ENCODE results near the gene BTBD7. TPM values are rescaled to one million over a fixed set of nuclear protein-coding genes. Genes with fewer than 3 reads are reported as not detected.

The BTBD7 gene
- total and polyA plus RNA-seq, 9 donors = 10.9 to 42.2 (median 32.7) TPM

- intact Hi-C loops (cut with DNase I) = no loop called here
- no peaks in the 10 kb centered on the region for H3K36me3 ChIP-seq
- TF ChIP-seq EP300 (IDR thresholded peaks at IDR 0.05) (no peak), CTCF (IDR thresholded peaks at IDR 0.05) (no peak), POLR2A (IDR thresholded peaks at IDR 0.05) (no peak)
- H3K27ac ChIP-seq = no peak within 1 kb of the TSS
- DNase-seq = no peak
- no peaks in the 10 kb centered on the region for H3K9me3 ChIP-seq
- WGBS, 3 donors = 95 to 96% (median 96%) methylated on average over 60 of the region's 60 CpGs
- H3K4me3 ChIP-seq = no peak within 1 kb of the TSS
- no peaks in the 10 kb centered on the region for H3K27me3 ChIP-seq
- H3K4me1 ChIP-seq (ENCODE audit: insufficient read depth) = no peaks in the 10 kb centered on the region
Measured at GRCh38 chr14:93346926-93347721, 14.3 kb upstream of the BTBD7 start, which contains the start of gene COX8C. Gene COX8C (plus strand): TSS chr14:93347182. CDS start chr14:93347269, 87 bp downstream.

GRCh38 chr14:93343797-93344196 is 11.0 kb upstream of the BTBD7 start:
- Histone ChIP-seq H3K4me3 (no peak overlapping the region), H3K27ac (no peak overlapping the region), H3K27me3 (no peaks in the 10 kb centered on the region), H3K36me3 (no peaks in the 10 kb centered on the region), H3K9me3 (no peaks in the 10 kb centered on the region), H3K4me1 (ENCODE audit: insufficient read depth) (no peaks in the 10 kb centered on the region)
- intact Hi-C loops (cut with DNase I) = no loop called here
- TF ChIP-seq CTCF (IDR thresholded peaks at IDR 0.05) (no peak), EP300 (IDR thresholded peaks at IDR 0.05) (no peak), POLR2A (IDR thresholded peaks at IDR 0.05) (no peak)
- DNase-seq = no peak
- 57 to 64% (median 59%) methylated on average over 2 of the region's 2 CpGs for WGBS, 3 donors

DNA sequence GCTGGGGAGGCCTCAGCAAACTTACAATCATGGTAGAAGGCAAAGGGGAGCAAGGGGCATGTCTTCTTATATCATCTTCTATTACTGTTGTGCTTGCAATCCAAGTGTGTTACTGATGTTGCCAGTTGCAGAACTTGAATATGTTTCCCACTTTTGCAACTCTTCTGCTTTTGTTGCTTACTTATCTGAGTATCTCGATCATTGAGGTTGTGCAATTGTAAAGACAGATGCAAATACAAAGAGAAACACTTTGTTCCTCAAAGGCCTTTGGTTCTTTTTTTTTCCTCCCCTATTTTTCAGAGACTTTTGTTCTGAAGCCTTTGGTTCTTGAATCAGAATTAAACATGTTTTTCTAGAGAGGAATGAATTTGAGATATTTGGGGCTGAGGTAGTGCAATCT is 10.4 kb upstream of the BTBD7 start:
- no peaks in the 10 kb centered on the region for H3K9me3 ChIP-seq
- no peak overlapping the region for H3K27ac ChIP-seq
- H3K4me1 ChIP-seq (ENCODE audit: insufficient read depth) = no peaks in the 10 kb centered on the region
- H3K4me3 ChIP-seq = no peak overlapping the region
- intact Hi-C loops (cut with DNase I) = no loop called here
- H3K27me3 ChIP-seq = no peaks in the 10 kb centered on the region
- 81 to 90% (median 86%) methylated on average over 1 of the region's 1 CpG for WGBS, 3 donors
- no peak for DNase-seq
- H3K36me3 ChIP-seq = no peaks in the 10 kb centered on the region
- TF ChIP-seq EP300 (IDR thresholded peaks at IDR 0.05) (no peak), CTCF (IDR thresholded peaks at IDR 0.05) (no peak), POLR2A (IDR thresholded peaks at IDR 0.05) (no peak)

- H3K27ac ChIP-seq = no peak overlapping the region
- H3K4me1 ChIP-seq (ENCODE audit: insufficient read depth) = no peaks in the 10 kb centered on the region
- DNase-seq = no peak
- intact Hi-C loops (cut with DNase I) = no loop called here
- no peaks in the 10 kb centered on the region for H3K27me3 ChIP-seq
- H3K36me3 ChIP-seq = no peaks in the 10 kb centered on the region
- WGBS, 3 donors = 94 to 98% (median 97%) methylated on average over 7 of the region's 7 CpGs
- H3K9me3 ChIP-seq = no peaks in the 10 kb centered on the region
- TF ChIP-seq EP300 (IDR thresholded peaks at IDR 0.05) (no peak), POLR2A (IDR thresholded peaks at IDR 0.05) (no peak), CTCF (IDR thresholded peaks at IDR 0.05) (no peak)
- H3K4me3 ChIP-seq = no peak overlapping the region
Measured at GRCh38 chr14:93337884-93338283, 5.0 kb upstream of the BTBD7 start.

Measured in ovary (tissue), 9 donors.